K562 (cell line): ENCODE measurements around the gene MLANA. TPM values are rescaled to one million over a fixed set of nuclear protein-coding genes. Genes with fewer than 3 reads are reported as not detected.
"Not testable (repeated sequence)": the region's sequence is repeated elsewhere in the genome, so short reads cannot be mapped to it uniquely, and the experiment has no call there.

Experiments used
- ATAC-seq: fragments of 200-7000 bp; cut with Tn5 transposase; 3 replicates; pipeline ENCODE4 v1.9.1; 2020; ENCODE audit warnings: moderate library complexity
- BruUV-seq: library from RNA; stranded (reverse); fragments of 400-500 nt; replicated peaks from 2 replicates; lab custom pipeline; 2021; lab: Mats Ljungman, UMichigan
- CTCF ChIA-PET: fragments of 300-600 bp; formaldehyde crosslinking; extraction: SDS; loops from one replicate; lab custom pipeline; 2021; ENCODE audit warnings: low intra/inter-chr PET ratio; lab: Yijun Ruan, JAX
- POLR2A ChIA-PET: fragments of 300-600, 350-650 bp; sonication (Branson Sonifier 250); formaldehyde crosslinking; extraction: SDS; loops from one replicate; lab custom pipeline; 2021; ENCODE audit warnings: antibody characterized with exemption, inconsistent platforms; lab: Yijun Ruan, JAX
- DNase-seq, 4 experiments: peaks; one replicate each; pipeline versions ENCODE4 v3.0.0 to v3.0.0-alpha.2; 2011 to 2018; ENCODE audit warnings: low spot score in 3 of 4, mixed read lengths in 3 of 4; ENCODE audit errors: extremely low read depth in 1 of 4
- FAIRE-seq: peaks from 2 replicates; lab custom pipeline; 2011; peaks lifted over from hg19 to GRCh38; lab: Jason Lieb, UNC
- H2AFZ ChIP-seq: 2 replicates; pipeline ENCODE4 v1.6.0; 2011; ENCODE audit warnings: low read depth, low read length, control low read depth, inconsistent platforms
- H3K27ac ChIP-seq: fragments of 200-600 bp; 3 replicates; pipeline ENCODE4 v1.8.0; 2011; ENCODE audit warnings: low read depth, mild to moderate bottlenecking, control low read depth, inconsistent platforms, low read length, moderate library complexity, mixed read lengths; ENCODE audit errors: extremely low read depth
- H3K27me3 ChIP-seq, 2 experiments: fragments of 300-600 bp in 1 of 2; 2 replicates in 1 of 2; 3 replicates in 1 of 2; pipeline versions ENCODE4 v1.6.0 to v1.8.0; 2011; ENCODE audit warnings: inconsistent platforms in 2 of 2, low read length in 2 of 2, mild to moderate bottlenecking in 1 of 2, mixed read lengths in 1 of 2, moderate library complexity in 1 of 2; ENCODE audit not compliant: control insufficient read depth in 2 of 2, insufficient read depth in 2 of 2
- H3K36me3 ChIP-seq: fragments of 300-600 bp; 3 replicates; pipeline ENCODE4 v1.8.0; 2011; ENCODE audit warnings: mild to moderate bottlenecking, low read length, inconsistent platforms; ENCODE audit not compliant: control insufficient read depth, insufficient read depth
- H3K4me1 ChIP-seq, 2 experiments: fragments of 200-600 bp in 1 of 2; replicated peaks in 1 of 2; 2 replicates in 1 of 2; 3 replicates in 1 of 2; pipeline versions ENCODE4 v1.5.1 to v1.8.0; 2011; ENCODE audit warnings: inconsistent platforms in 2 of 2, low read length in 2 of 2, mild to moderate bottlenecking in 1 of 2, mixed read lengths in 1 of 2, moderate library complexity in 1 of 2; ENCODE audit not compliant: control insufficient read depth in 2 of 2, insufficient read depth in 2 of 2
- H3K4me2 ChIP-seq: 2 replicates; pipeline ENCODE4 v1.6.1; 2011; ENCODE audit warnings: low read length, control low read depth, inconsistent platforms, mixed read lengths; ENCODE audit not compliant: insufficient read depth
- H3K4me3 ChIP-seq: fragments of 200-600 bp; sonication (generic), shearing (Covaris generic); 2 replicates; pipeline ENCODE4 v1.5.1; 2016; ENCODE audit warnings: control low read depth, inconsistent platforms
- H3K79me2 ChIP-seq: fragments of 200-600 bp; 3 replicates; pipeline ENCODE4 v1.8.0; 2011; ENCODE audit warnings: low read length, inconsistent platforms; ENCODE audit not compliant: control insufficient read depth, insufficient read depth
- H3K9ac ChIP-seq, 2 experiments: 2 replicates each; pipeline versions ENCODE4 v1.6.0 to v1.6.1; 2011; ENCODE audit warnings: low read depth in 2 of 2, low read length in 2 of 2, control low read depth in 1 of 2, inconsistent platforms in 1 of 2, mild to moderate bottlenecking in 1 of 2, mixed read lengths in 1 of 2; ENCODE audit not compliant: insufficient read depth in 1 of 2
- H3K9me1 ChIP-seq: one replicate; pipeline ENCODE4 v1.6.0; 2011; ENCODE audit warnings: inconsistent platforms, mild to moderate bottlenecking, low read length, moderate library complexity; ENCODE audit not compliant: control insufficient read depth, insufficient read depth
- H3K9me3 ChIP-seq: replicated peaks from 2 replicates; pipeline ENCODE4 v1.5.1; 2011; ENCODE audit warnings: low read depth, low read length, inconsistent platforms; ENCODE audit not compliant: control insufficient read depth, insufficient read depth
- H4K20me1 ChIP-seq: replicated peaks from 2 replicates; pipeline ENCODE4 v1.6.1; 2011; ENCODE audit warnings: low read length, inconsistent platforms, mixed read lengths; ENCODE audit not compliant: control insufficient read depth, insufficient read depth
- BCOR ChIP-seq: fragments of 450-650 bp; IDR thresholded peaks from 2 replicates; pipeline ENCODE4 v1.6.1; 2016
- CXXC5 ChIP-seq: fragments of 250-450 bp; sonication (Bioruptor Pico); IDR thresholded peaks from 2 replicates; pipeline ENCODE4 v1.8.0; 2022; ENCODE audit warnings: inconsistent platforms, mild to moderate bottlenecking, moderate library complexity
- DMBX1 ChIP-seq: fragments of 250-450 bp; sonication (Bioruptor Pico); IDR thresholded peaks from 2 replicates; pipeline ENCODE4 v1.8.0; 2022; ENCODE audit warnings: inconsistent platforms, mild to moderate bottlenecking, moderate library complexity, borderline replicate concordance
- KDM1A ChIP-seq, 2 experiments: fragments of 450-650 bp; IDR thresholded peaks; 2 replicates each; pipeline ENCODE4 v1.6.1; 2016; ENCODE audit warnings: mild to moderate bottlenecking in 2 of 2
- MEF2D ChIP-seq: conservative IDR thresholded peaks from 2 replicates; pipeline ENCODE4 v1.6.1; 2016; ENCODE audit warnings: low read depth, missing genetic modification characterization, missing compliant biosample characterization
- NR2C1 ChIP-seq, 2 experiments: fragments of 450-650 bp; IDR thresholded peaks; 2 replicates each; pipeline ENCODE4 v1.6.1; 2017; ENCODE audit warnings: mild to moderate bottlenecking in 2 of 2, antibody characterized with exemption in 1 of 2, inconsistent platforms in 1 of 2, missing compliant biosample characterization in 1 of 2, missing genetic modification characterization in 1 of 2
- PTTG1 ChIP-seq: fragments of 450-650 bp; IDR thresholded peaks from 2 replicates; pipeline ENCODE4 v1.6.1; 2016; ENCODE audit warnings: low read depth, mild to moderate bottlenecking, missing genetic modification characterization, missing compliant biosample characterization
- PYGO2 ChIP-seq: fragments of 450-650 bp; IDR thresholded peaks from 2 replicates; pipeline ENCODE4 v1.6.1; 2016; ENCODE audit warnings: mild to moderate bottlenecking, missing genetic modification characterization, moderate library complexity, missing compliant biosample characterization
- SMAD4 ChIP-seq: fragments of 250-450 bp; sonication (Bioruptor Pico); conservative IDR thresholded peaks from 2 replicates; pipeline ENCODE4 v1.8.0; 2021; ENCODE audit warnings: inconsistent platforms, mild to moderate bottlenecking, moderate library complexity
- ZNF146 ChIP-seq: IDR thresholded peaks from one replicate; pipeline ENCODE4 v1.6.1; 2018; ENCODE audit warnings: missing compliant biosample characterization; ENCODE audit not compliant: unreplicated experiment
- WGBS: fragments of 100-300 bp; shearing (Covaris generic); methylation state at CpG from one replicate; pipeline ENCODE4 v1.1.6; 2016; ENCODE audit warnings: low coverage, mixed read lengths; ENCODE audit not compliant: insufficient coverage; ENCODE audit errors: missing lambda C conversion rate; 5-methylcytosine and 5-hydroxymethylcytosine counted together
- in situ Hi-C: fragments of 300-500 bp; cut with MboI; formaldehyde crosslinking; loops from 4 replicates; pipeline ENCODE4 v1.15.0; 2018; ENCODE audit warnings: inconsistent platforms, mixed read lengths
- intact Hi-C: fragments of 100-400 bp; cut with micrococcal nuclease; formaldehyde crosslinking; loops from 2 replicates; pipeline ENCODE4 v1.14.2; 2022
- polyA plus RNA-seq, 8 experiments: library from polyadenylated mRNA; depleted of rRNA in 4 of 8; stranded (reverse) in 5 of 8; unstranded in 3 of 8; fragments of >200 nt; fragmentation: Nextera tagmentation in 2 of 8; fragmentation: Illumina TruSeq in 1 of 8; extraction: Ambion mirVana in 2 of 8; extraction: Trizol in 1 of 8; gene quantifications; 2 replicates each; pipeline versions ENCODE4 v1.2.1 to v1.2.3, GENCODE V29; 2011 to 2014; ENCODE audit warnings: inconsistent platforms in 1 of 8, missing spikeins in 1 of 8
- total RNA-seq, 7 experiments: library from RNA; depleted of rRNA in 6 of 7; stranded (reverse); fragments of >200 nt in 6 of 7; fragmentation: Illumina TruSeq in 2 of 7; extraction: Trizol in 2 of 7; gene quantifications; 2 replicates each; pipeline versions ENCODE4 v1.2.1 to v1.2.3, GENCODE V29; 2011 to 2021; ENCODE audit warnings: low replicate concordance in 1 of 7
- TF ChIP-seq, protein P1 (sequence below): fragments of 450-650 bp; IDR thresholded peaks from 2 replicates; pipeline ENCODE4 v1.6.1; 2017; ENCODE audit warnings: antibody characterized with exemption, mild to moderate bottlenecking
- TF ChIP-seq, protein P2 (sequence below): fragments of 450-650 bp; conservative IDR thresholded peaks from 2 replicates; pipeline ENCODE4 v1.6.1; 2016; ENCODE audit warnings: missing genetic modification characterization, low read depth, mild to moderate bottlenecking, missing compliant biosample characterization, moderate library complexity

Gene MLANA
- total and polyA plus RNA-seq, 9 of the 15 experiments (the other 6 are each of a cell fraction or from before 2014, with no cell fraction given): not detected

DNA sequence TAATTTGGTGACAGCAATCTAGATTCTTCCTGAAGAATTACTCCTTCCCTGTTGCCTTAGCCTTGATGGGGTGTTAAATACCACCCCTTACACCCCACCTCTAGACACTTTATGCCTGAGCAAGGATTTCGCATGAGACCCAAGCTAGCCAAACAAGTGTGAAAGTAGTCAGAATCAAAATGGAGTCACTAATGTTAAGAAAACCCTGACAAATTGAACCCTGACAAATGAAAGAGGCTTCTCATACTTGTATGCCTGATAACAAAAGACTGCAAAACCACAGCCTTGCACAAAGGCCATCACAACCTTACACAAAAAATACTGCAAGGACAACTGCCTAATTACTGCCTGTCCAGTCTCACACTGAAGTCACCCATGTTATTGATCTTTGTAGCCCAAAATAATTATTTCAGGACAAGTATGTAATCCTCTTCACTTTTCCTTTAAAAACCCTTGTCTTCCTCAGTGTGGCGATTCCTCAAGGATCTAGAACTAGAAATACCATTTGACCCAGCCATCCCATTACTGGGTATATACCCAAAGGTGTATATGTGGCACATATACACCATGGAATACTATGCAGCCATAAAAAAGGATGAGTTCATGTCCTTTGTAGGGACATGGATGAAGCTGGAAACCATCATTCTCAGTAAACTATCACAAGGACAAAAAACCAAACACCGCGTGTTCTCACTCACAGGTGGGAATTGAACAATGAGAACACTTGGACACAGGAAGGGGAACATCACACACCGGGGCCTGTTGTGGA lies 8.3 kb upstream of the MLANA start:
- H3K27ac ChIP-seq; intact Hi-C loops; H3K4me3 ChIP-seq; H3K9me1 ChIP-seq; H2AFZ ChIP-seq; FAIRE-seq; H3K9ac ChIP-seq; H4K20me1 ChIP-seq; DNase-seq; H3K79me2 ChIP-seq; H3K27me3 ChIP-seq; H3K36me3 ChIP-seq; H3K4me2 ChIP-seq; ATAC-seq; POLR2A ChIA-PET; H3K9me3 ChIP-seq; BruUV-seq; CTCF ChIA-PET; TF ChIP-seq NR2C1 (IDR thresholded peaks at IDR 0.05): not testable (repeated sequence)
- peaks cover 12 to 18% of the 10 kb centered on the region in 2 experiments; a peak in 4 of 5 replicates for H3K4me1 ChIP-seq
- TF ChIP-seq SMAD4 (CRISPR knock-in tag) (0 out of 2 replicates have a peak, but pooled peaks have one; percentile 22), MEF2D (tag) (0 out of 2 replicates have a peak, but pooled peaks have one; percentile 36), PTTG1 (tag) (peak; percentile 34; the same call in 1 of the 2 replicates), PYGO2 (tag) (peak; percentile 77; the same call in 1 of the 2 replicates), DMBX1 (CRISPR knock-in tag) (peak; percentile 84; the same call in 1 of the 2 replicates), BCOR (peak; percentile 54; the same call in 1 of the 2 replicates), ZNF146 (CRISPR knock-in tag) (peak; percentile 68), CXXC5 (CRISPR knock-in tag) (peak; percentile 17; the same call in 1 of the 2 replicates), NR2C1 (tag; IDR thresholded peaks at IDR 0.05) (peak; percentile 54), KDM1A (IDR thresholded peaks at IDR 0.05) (peak; percentile 15 to 61; a peak in 1 of 4 replicates)
- TF ChIP-seq, protein P1, sequence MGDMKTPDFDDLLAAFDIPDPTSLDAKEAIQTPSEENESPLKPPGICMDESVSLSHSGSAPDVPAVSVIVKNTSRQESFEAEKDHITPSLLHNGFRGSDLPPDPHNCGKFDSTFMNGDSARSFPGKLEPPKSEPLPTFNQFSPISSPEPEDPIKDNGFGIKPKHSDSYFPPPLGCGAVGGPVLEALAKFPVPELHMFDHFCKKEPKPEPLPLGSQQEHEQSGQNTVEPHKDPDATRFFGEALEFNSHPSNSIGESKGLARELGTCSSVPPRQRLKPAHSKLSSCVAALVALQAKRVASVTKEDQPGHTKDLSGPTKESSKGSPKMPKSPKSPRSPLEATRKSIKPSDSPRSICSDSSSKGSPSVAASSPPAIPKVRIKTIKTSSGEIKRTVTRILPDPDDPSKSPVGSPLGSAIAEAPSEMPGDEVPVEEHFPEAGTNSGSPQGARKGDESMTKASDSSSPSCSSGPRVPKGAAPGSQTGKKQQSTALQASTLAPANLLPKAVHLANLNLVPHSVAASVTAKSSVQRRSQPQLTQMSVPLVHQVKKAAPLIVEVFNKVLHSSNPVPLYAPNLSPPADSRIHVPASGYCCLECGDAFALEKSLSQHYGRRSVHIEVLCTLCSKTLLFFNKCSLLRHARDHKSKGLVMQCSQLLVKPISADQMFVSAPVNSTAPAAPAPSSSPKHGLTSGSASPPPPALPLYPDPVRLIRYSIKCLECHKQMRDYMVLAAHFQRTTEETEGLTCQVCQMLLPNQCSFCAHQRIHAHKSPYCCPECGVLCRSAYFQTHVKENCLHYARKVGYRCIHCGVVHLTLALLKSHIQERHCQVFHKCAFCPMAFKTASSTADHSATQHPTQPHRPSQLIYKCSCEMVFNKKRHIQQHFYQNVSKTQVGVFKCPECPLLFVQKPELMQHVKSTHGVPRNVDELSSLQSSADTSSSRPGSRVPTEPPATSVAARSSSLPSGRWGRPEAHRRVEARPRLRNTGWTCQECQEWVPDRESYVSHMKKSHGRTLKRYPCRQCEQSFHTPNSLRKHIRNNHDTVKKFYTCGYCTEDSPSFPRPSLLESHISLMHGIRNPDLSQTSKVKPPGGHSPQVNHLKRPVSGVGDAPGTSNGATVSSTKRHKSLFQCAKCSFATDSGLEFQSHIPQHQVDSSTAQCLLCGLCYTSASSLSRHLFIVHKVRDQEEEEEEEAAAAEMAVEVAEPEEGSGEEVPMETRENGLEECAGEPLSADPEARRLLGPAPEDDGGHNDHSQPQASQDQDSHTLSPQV: peak; percentile 78
- TF ChIP-seq, protein P2, sequence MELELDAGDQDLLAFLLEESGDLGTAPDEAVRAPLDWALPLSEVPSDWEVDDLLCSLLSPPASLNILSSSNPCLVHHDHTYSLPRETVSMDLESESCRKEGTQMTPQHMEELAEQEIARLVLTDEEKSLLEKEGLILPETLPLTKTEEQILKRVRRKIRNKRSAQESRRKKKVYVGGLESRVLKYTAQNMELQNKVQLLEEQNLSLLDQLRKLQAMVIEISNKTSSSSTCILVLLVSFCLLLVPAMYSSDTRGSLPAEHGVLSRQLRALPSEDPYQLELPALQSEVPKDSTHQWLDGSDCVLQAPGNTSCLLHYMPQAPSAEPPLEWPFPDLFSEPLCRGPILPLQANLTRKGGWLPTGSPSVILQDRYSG (tag): peak; percentile 52; the same call in 1 of the 2 replicates
- WGBS: 48% methylated on average over 2 of the region's 5 CpGs
- in situ Hi-C loops: loop anchor here (5.0 to 25.0 kb wide), 2 partner anchors 165 to 430 kb away; no protein-coding TSS in a partner anchor
